IPS DF 6.9 (cell line): ENCODE measurements around the gene SLC39A3.

Experiments used
- DNase-seq: peaks from one replicate; pipeline ENCODE4 v3.0.0-alpha.2; 2013; ENCODE audit warnings: low read depth, low spot score
- H3K27ac ChIP-seq: one replicate; pipeline ENCODE4 v1.5.1; 2013; ENCODE audit warnings: low read length, control low read depth
- H3K27me3 ChIP-seq: 2 replicates; pipeline ENCODE4 v1.6.1; 2013; ENCODE audit warnings: mild to moderate bottlenecking, low read length; ENCODE audit not compliant: control insufficient read depth, insufficient read depth
- H3K36me3 ChIP-seq: 2 replicates; pipeline ENCODE4 v1.6.1; 2013; ENCODE audit warnings: low read length; ENCODE audit not compliant: control insufficient read depth, insufficient read depth
- H3K4me1 ChIP-seq: 2 replicates; pipeline ENCODE4 v1.6.1; 2013; ENCODE audit warnings: low read length; ENCODE audit not compliant: control insufficient read depth, insufficient read depth
- H3K4me3 ChIP-seq: 2 replicates; pipeline ENCODE4 v1.5.1; 2013; ENCODE audit warnings: mild to moderate bottlenecking, low read length
- H3K9me3 ChIP-seq: 2 replicates; pipeline ENCODE4 v1.6.1; 2013; ENCODE audit warnings: low read length, inconsistent platforms; ENCODE audit not compliant: control insufficient read depth, insufficient read depth
- WGBS: extraction: QIAGEN DNeasy Blood & Tissue Kit; methylation state at CpG from one replicate; pipeline ENCODE4 v1.1.7; 2013; ENCODE audit warnings: mixed read lengths, missing lambda C conversion rate; ENCODE audit not compliant: insufficient read length, insufficient coverage; 5-methylcytosine and 5-hydroxymethylcytosine counted together

The SLC39A3 gene

DNA sequence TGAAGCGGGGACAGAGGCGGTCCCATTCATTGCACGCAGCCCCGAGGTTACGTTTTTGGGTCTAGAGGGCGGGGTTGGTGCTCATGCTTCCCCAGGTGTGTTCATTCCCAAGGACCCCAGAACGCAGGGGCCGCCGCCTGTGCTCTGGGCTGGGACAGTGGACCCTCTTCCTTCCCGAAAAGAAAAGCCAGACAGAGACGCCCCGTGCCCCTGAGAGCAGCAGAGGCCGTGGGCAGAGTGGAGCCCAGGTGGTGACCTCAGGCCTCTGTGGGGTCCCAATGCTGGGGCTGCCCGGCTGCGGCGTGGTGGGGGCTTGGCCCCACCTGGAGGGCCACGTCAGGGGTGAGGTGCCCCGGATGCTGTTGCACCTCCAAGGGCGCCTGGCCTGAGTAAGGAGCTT is 27.9 kb upstream of the SLC39A3 start:
- H3K9me3 ChIP-seq: no peaks in the 10 kb centered on the region

DNA sequence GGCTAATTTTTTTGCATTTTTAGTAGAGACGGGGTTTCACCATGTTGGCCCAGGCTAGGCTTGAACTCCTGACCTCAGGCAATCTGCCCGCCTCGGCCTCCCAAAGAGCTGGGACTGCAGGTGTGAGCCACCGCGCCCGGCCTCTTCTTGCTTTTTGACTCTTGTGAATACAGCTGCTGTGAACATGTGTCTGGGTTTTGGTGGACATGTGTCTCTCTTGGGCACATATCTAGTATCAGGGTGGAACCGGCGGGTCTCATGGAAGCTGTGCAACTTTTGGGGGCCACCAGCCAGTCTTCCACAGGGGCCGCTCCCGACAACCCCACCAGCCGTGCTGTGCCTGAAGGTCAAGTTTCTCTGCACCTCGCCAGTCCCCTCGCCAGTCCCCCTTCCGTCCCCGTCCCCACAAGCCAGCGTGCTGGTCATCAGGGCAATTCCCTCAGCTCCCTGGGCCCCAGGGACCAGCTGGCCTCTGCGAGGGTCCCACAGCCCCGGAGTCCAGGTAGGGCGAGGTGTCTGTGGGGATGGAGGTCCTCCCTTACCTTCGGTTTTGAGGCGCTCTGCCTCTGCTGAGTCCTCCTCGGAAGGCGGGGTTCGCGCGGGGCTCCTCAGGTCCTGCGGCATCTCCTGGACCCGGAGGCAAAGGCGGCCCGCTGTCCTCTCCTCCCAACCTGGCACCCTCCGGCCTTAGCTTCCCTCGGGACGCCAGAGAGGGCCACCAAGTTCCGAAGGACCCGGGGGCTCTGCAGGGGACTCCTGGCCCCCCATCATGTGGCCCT is 27.0 kb upstream of the SLC39A3 start:
- DNase-seq: no peak
- Histone ChIP-seq H3K9me3 (no peaks in the 10 kb centered on the region), H3K36me3 (peaks cover 29% of the 10 kb centered on the region), H3K4me1 (no peaks in the 10 kb centered on the region), H3K27me3 (no peaks in the 10 kb centered on the region), H3K27ac (no peak overlapping the region), H3K4me3 (no peak overlapping the region)
- no CpG with 5 or more reads among the region's 35 CpGs for WGBS

More for the DNA sequence above, 27.9 kb upstream of the SLC39A3 start:
- H3K36me3 ChIP-seq: peaks cover 25% of the 10 kb centered on the region
- H3K27me3 ChIP-seq: no peaks in the 10 kb centered on the region
- H3K4me3 ChIP-seq: no peak overlapping the region
- H3K4me1 ChIP-seq: no peaks in the 10 kb centered on the region
- WGBS: no CpG with 5 or more reads among the region's 19 CpGs
- no peak for DNase-seq
- no peak overlapping the region for H3K27ac ChIP-seq

DNA sequence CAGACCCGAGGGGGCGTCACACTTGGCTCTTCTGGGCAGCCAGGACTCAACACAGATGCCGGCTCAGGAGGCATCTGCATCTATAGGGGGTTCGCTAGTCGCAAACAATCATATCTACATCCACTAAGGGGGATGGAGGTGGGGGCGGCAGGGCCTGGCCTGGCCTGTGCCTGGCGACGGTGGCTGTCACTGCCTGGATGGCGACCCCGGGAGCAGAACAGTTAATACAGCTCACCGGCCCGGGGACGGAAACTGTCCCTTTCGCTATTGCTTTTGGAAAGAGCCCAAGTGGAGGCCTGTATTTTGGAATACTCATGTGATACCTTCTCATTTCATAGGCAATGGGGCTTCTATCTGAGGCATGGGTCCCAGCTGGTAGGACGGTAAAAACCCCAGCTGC is 25.6 kb upstream of the SLC39A3 start:
- Histone ChIP-seq H3K4me1 (no peaks in the 10 kb centered on the region), H3K9me3 (no peaks in the 10 kb centered on the region), H3K27ac (no peak overlapping the region), H3K4me3 (no peak overlapping the region), H3K36me3 (peaks cover 40% of the 10 kb centered on the region), H3K27me3 (no peaks in the 10 kb centered on the region)
- DNase-seq: no peak
- no CpG with 5 or more reads among the region's 15 CpGs for WGBS

DNA sequence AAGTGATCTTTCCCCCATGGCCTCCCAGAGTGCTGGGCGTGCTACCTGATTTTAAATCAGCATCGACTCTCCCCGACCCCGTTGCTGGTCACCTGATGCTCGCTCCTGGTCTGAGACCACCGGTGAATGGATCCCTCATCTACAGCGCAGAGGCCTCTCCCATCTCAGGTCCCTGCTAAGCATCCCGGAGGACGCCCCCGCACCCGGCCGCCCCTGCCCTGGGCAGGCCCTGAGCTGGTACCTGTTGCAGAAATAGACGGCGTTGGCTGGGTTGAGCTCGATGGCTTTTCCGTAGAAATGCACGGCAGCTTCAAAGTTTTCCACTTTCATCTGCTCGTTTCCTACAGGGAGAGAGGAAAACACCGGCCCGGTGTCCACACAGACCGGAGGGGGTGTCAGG is 25.1 kb upstream of the SLC39A3 start:
- H3K27ac ChIP-seq: no peak overlapping the region
- no peak for DNase-seq
- H3K36me3 ChIP-seq: peaks cover 40% of the 10 kb centered on the region

DNA sequence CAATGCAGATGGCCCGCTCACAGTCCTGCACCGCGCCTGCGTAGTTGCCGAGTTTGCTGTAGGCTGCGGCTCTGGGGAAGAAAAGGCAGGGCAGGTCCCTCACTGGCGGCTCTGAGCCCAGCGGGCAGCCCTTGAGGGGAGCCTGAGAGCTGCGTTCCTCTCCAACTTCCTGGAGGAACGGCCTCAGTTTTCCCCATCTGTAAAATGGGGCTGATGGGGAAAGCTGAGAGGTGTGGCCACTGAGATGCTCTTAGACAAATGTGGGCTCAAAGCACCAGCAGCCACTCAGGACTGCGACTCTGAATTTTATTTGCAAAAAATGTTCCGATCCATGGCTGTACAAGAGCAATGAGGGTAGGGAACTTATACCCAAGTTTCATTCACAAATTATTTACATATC is 23.9 kb upstream of the SLC39A3 start:
- Histone ChIP-seq H3K9me3 (no peaks in the 10 kb centered on the region), H3K27ac (no peak overlapping the region), H3K4me3 (no peak overlapping the region), H3K27me3 (no peaks in the 10 kb centered on the region), H3K4me1 (no peaks in the 10 kb centered on the region), H3K36me3 (peaks cover 42% of the 10 kb centered on the region)
- WGBS: no CpG with 5 or more reads among the region's 12 CpGs
- DNase-seq: no peak

More for the DNA sequence above, 25.1 kb upstream of the SLC39A3 start:
- no peaks in the 10 kb centered on the region for H3K4me1 ChIP-seq
- H3K27me3 ChIP-seq: no peaks in the 10 kb centered on the region
- H3K4me3 ChIP-seq: no peak overlapping the region
- WGBS: no CpG with 5 or more reads among the region's 21 CpGs
- H3K9me3 ChIP-seq: no peaks in the 10 kb centered on the region

DNA sequence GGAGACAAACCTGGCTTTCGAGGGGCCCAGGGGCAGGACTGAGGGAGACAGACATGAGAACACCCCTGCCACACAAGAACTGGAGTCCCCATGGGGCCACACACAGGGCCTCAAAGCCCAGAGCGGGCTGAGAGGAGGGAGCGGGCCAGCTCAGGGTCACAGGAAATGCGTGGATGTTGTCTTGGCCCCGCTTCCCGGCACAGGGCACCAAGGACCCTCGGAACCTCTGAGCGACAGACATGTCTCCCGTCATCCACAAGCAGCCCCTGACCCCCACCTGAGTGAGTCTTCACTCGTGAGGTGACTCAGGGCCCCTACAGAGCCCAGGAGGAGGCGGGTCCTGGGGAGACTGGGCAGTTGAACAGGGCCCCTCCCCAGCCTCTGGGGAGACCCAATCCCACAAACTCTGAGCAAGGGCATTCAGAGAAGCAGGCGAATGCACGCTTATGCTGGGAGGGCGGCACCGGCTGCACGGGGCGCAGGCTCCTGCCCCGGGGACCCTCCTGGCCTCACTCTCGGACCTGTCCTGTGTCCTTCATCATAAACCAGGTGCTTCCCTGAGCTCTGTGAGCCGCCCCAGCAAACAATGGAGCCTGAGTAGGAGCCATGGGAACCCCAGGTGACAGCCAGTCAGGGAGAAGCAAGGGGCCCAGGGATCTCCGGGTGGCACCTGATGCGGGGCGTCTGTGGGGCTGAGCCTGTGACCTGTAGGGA is 23.1 kb upstream of the SLC39A3 start:
- Histone ChIP-seq H3K27me3 (no peaks in the 10 kb centered on the region), H3K27ac (no peak overlapping the region), H3K9me3 (no peaks in the 10 kb centered on the region), H3K4me1 (no peaks in the 10 kb centered on the region), H3K36me3 (peaks cover 37% of the 10 kb centered on the region), H3K4me3 (no peak overlapping the region)
- no CpG with 5 or more reads among the region's 23 CpGs for WGBS
- no peak for DNase-seq

DNA sequence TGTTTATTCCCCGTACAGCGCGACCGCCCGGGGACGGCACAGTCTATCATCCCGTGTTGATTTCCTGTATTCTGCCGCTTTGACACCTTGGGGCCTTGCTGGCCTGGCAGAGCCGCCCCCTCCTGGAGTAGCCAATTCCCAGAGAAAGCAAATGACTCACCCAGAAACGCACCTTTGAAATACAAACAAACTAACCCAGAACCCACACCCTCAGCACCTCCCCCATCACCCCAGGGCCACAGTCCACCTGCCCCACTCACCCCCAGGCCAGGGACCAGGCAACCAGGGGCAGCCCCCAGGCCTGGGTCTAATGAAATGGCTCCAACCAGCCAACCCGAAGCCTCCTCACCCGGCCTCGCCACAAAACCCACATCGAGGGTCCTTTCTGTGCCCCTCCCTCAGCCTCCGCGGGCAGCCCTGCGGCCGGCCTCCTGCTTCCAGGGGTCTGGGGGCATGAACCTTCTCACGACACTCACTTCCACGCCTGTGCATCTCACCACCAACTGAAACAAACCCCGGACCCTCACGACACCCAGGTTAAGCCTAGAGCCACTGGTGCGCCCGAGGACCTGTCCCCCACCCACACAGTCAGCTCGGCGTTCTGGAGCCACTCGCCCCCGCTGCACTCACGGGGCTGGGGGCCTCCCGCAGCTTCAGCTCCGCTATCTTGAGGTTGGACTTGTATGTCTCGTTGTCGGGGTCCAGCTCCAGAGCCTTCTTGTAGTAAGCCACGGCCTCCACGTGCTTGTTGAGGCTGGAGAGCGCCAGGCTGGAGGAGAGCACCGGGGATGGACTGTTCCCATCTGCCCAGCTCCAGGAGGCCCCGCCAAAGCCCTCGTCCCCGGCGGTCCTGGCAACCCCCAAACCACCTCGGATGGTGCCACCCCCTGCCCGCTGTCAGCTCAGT is 22.3 kb upstream of the SLC39A3 start:
- peaks cover 40% of the 10 kb centered on the region for H3K36me3 ChIP-seq
- no peaks in the 10 kb centered on the region for H3K4me1 ChIP-seq
- no peak overlapping the region for H3K27ac ChIP-seq
- no peak overlapping the region for H3K4me3 ChIP-seq
- DNase-seq: no peak
- WGBS: no CpG with 5 or more reads among the region's 43 CpGs
- H3K27me3 ChIP-seq: no peaks in the 10 kb centered on the region
- H3K9me3 ChIP-seq: no peaks in the 10 kb centered on the region

DNA sequence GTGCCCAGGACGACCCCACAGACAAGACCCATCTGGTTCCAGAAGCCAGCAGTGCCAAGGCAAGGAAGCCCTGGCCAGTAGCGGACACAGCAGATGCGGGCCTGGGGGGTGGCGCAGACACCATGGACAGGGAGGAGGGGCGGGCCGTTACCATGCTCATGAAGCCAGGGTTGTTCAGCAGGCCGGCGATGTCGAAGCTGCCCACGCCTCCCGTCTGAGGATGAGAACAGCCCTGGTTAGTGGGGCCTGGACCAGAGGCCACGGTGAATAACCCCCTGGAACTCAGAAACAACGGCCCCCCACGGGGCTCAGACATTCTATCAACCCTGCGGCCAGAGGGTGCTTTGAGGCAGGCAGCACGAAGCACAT is 21.5 kb upstream of the SLC39A3 start:
- no CpG with 5 or more reads among the region's 16 CpGs for WGBS
- no peaks in the 10 kb centered on the region for H3K9me3 ChIP-seq
- no peak for DNase-seq
- H3K27me3 ChIP-seq: no peaks in the 10 kb centered on the region
- no peak overlapping the region for H3K4me3 ChIP-seq
- H3K4me1 ChIP-seq: no peaks in the 10 kb centered on the region
- peaks cover 46% of the 10 kb centered on the region for H3K36me3 ChIP-seq
- no peak overlapping the region for H3K27ac ChIP-seq

DNA sequence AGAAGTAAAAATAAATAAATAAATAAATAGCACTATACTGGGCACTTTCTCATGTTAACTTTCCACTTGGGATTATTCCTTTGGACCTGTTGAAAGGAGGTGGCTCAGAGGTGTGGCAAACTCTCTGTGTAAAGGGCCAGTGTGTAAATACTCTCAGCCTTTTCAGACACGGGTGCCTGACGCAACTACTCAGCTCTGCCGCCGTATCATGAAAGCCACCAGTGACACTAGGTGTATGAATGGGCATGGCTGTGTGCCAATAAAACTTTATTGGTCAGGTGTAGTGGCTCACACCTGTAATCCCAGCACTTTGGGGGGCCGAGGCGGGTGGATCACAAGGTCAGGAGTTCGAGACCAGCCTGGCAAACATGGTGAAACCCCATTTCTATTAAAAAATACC is 20.1 kb upstream of the SLC39A3 start:
- no peak overlapping the region for H3K4me3 ChIP-seq
- no peak overlapping the region for H3K27ac ChIP-seq
- H3K9me3 ChIP-seq: no peaks in the 10 kb centered on the region
- DNase-seq: no peak
- no peaks in the 10 kb centered on the region for H3K27me3 ChIP-seq
- peaks cover 55% of the 10 kb centered on the region for H3K36me3 ChIP-seq
- WGBS: no CpG with 5 or more reads among the region's 7 CpGs
- H3K4me1 ChIP-seq: no peaks in the 10 kb centered on the region

DNA sequence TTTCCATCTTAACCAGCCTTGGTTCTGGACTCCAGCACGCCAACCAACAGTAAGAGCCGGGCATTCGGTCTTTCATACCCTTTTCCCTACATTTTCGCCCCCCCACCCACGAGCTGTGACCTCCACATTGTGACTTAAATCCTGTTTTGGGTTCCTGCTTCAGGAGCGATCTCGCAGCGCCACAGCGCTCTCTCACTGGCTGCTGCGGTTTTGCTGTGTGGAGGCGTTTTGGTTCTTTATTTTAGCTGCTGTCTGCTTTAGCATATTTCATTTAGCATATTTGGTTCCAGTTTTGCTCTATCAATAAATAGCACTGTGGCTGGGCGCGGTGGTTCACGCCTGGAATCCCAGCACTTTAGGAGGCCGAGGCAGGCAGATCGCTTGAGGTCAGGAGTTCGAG is 19.5 kb upstream of the SLC39A3 start:
- H3K27me3 ChIP-seq: no peaks in the 10 kb centered on the region
- H3K27ac ChIP-seq: no peak overlapping the region
- H3K4me1 ChIP-seq: no peaks in the 10 kb centered on the region
- DNase-seq: no peak
- H3K9me3 ChIP-seq: no peaks in the 10 kb centered on the region
- H3K36me3 ChIP-seq: peaks cover 60% of the 10 kb centered on the region
- WGBS: no CpG with 5 or more reads among the region's 17 CpGs
- H3K4me3 ChIP-seq: no peak overlapping the region
